SU-DHL-6 (cell line): Measurements from ENCODE around the gene RABL6.

Experiments
- H2AFZ ChIP-seq: fragments of 200-600 bp; sonication (generic); 2 replicates; pipeline ENCODE4 v1.6.1; 2014; ENCODE audit warnings: low read depth, mild to moderate bottlenecking, moderate library complexity, mixed read lengths, antibody characterized with exemption, low read length; ENCODE audit not compliant: severe bottlenecking
- H3F3A ChIP-seq: fragments of 200-600 bp; shearing (Covaris generic); 2 replicates; pipeline ENCODE4 v1.6.0; 2016; ENCODE audit warnings: antibody characterized with exemption, mild to moderate bottlenecking; ENCODE audit not compliant: insufficient read depth
- H3K27ac ChIP-seq: fragments of 200-600 bp; sonication (generic); 2 replicates; pipeline ENCODE4 v1.5.1; 2016; ENCODE audit warnings: low read depth, mild to moderate bottlenecking, low read length, moderate library complexity, mixed read lengths
- H3K27me3 ChIP-seq: fragments of 200-600 bp; sonication (generic), shearing (Covaris generic); 2 replicates; pipeline ENCODE4 v1.6.0; 2014; ENCODE audit warnings: mild to moderate bottlenecking, low read length
- H3K36me3 ChIP-seq: fragments of 200-600 bp; sonication (generic); 2 replicates; pipeline ENCODE4 v1.6.1; 2014; ENCODE audit warnings: mild to moderate bottlenecking, low read length, mixed read lengths
- H3K4me2 ChIP-seq: fragments of 300-600, 200-600 bp; shearing (Covaris generic), sonication (generic); 2 replicates; pipeline ENCODE4 v1.6.0; 2014; ENCODE audit warnings: low read length, low read depth, mild to moderate bottlenecking; ENCODE audit not compliant: poor library complexity, severe bottlenecking
- H3K4me3 ChIP-seq: fragments of 200-600 bp; sonication (generic); 2 replicates; pipeline ENCODE4 v1.5.1; 2014; ENCODE audit warnings: antibody characterized with exemption, low read length, mild to moderate bottlenecking, mixed read lengths; ENCODE audit not compliant: insufficient read depth, poor library complexity, severe bottlenecking
- H3K79me2 ChIP-seq: fragments of 200-600 bp; sonication (generic); 2 replicates; pipeline ENCODE4 v1.6.1; 2014; ENCODE audit warnings: mild to moderate bottlenecking, low read length, moderate library complexity; ENCODE audit not compliant: insufficient read depth
- H3K9ac ChIP-seq: fragments of 200-600 bp; sonication (generic); 2 replicates; pipeline ENCODE4 v1.7.0; 2014; ENCODE audit warnings: mild to moderate bottlenecking, low read length
- H3K9me2 ChIP-seq: fragments of 200-600 bp; sonication (generic); replicated peaks from 2 replicates; pipeline ENCODE4 v1.6.1; 2014; ENCODE audit warnings: low read length; ENCODE audit not compliant: insufficient read depth
- H3K9me3 ChIP-seq: fragments of 200-600 bp; sonication (generic); 2 replicates; pipeline ENCODE4 v1.6.1; 2014; ENCODE audit warnings: low read length, mixed read lengths; ENCODE audit not compliant: insufficient read depth
- H4K20me1 ChIP-seq: fragments of 200-600 bp; sonication (generic); 2 replicates; pipeline ENCODE4 v1.6.1; 2014; ENCODE audit warnings: low read depth, mild to moderate bottlenecking, antibody characterized with exemption, low read length, moderate library complexity, mixed read lengths
- CTCF ChIP-seq: fragments of 200-600 bp; sonication (generic); IDR thresholded peaks from one replicate; pipeline ENCODE4 v1.5.1; 2017; ENCODE audit warnings: antibody characterized with exemption, mild to moderate bottlenecking, low read length, moderate library complexity; ENCODE audit not compliant: insufficient read depth, poor library complexity, severe bottlenecking
- EZH2phosphoT487 ChIP-seq: fragments of 200-600 bp; sonication (generic), shearing (Covaris generic); conservative IDR thresholded peaks from 2 replicates; pipeline ENCODE4 v1.6.1; 2018; ENCODE audit warnings: mild to moderate bottlenecking, antibody characterized with exemption, low read length, moderate library complexity, mixed read lengths

The RABL6 gene

GRCh38 chr9:136820971-136821825 lies 13.4 kb downstream of the RABL6 start:
- H3K27me3 ChIP-seq: no peaks in the 10 kb centered on the region
- H3K9me3 ChIP-seq: no peaks in the 10 kb centered on the region
- peaks cover 35% of the 10 kb centered on the region for H3K79me2 ChIP-seq
- H4K20me1 ChIP-seq: 0 out of 2 replicates have a peak, but pooled peaks cover 3% of the 10 kb centered on the region
- no peak overlapping the region for H3K9ac ChIP-seq
- H3K36me3 ChIP-seq: no peaks in the 10 kb centered on the region; the same call in 1 of the 2 replicates
- H3K9me2 ChIP-seq: no peaks in the 10 kb centered on the region
- no peak overlapping the region for H3K4me3 ChIP-seq
- no peak overlapping the region for H2AFZ ChIP-seq
- no peaks in the 10 kb centered on the region; the same call in 1 of the 2 replicates for H3F3A ChIP-seq
- TF ChIP-seq EZH2phosphoT487 (no peak), CTCF (no peak)
- no peak overlapping the region for H3K27ac ChIP-seq
- H3K4me2 ChIP-seq: no peak overlapping the region

GRCh38 chr9:136821826-136822544 lies 14.2 kb downstream of the RABL6 start:
- 0 out of 2 replicates have a peak, but pooled peaks cover 3% of the 10 kb centered on the region for H4K20me1 ChIP-seq
- no peak overlapping the region for H3K4me2 ChIP-seq
- H3K9me2 ChIP-seq: no peaks in the 10 kb centered on the region
- no peaks in the 10 kb centered on the region for H3K27me3 ChIP-seq
- no peak for TF ChIP-seq EZH2phosphoT487
- no peak for TF ChIP-seq CTCF
- peaks cover 27% of the 10 kb centered on the region for H3K79me2 ChIP-seq
- H3K27ac ChIP-seq: no peak overlapping the region
- H3K9me3 ChIP-seq: no peaks in the 10 kb centered on the region
- no peak overlapping the region for H3K9ac ChIP-seq
- H2AFZ ChIP-seq: no peak overlapping the region
- no peaks in the 10 kb centered on the region; the same call in 1 of the 2 replicates for H3F3A ChIP-seq
- no peaks in the 10 kb centered on the region; the same call in 1 of the 2 replicates for H3K36me3 ChIP-seq
- no peak overlapping the region for H3K4me3 ChIP-seq

GRCh38 chr9:136823136-136824046 lies 15.6 kb downstream of the RABL6 start:
- H3K9me2 ChIP-seq: no peaks in the 10 kb centered on the region
- no peak overlapping the region for H3K27ac ChIP-seq
- H3K4me2 ChIP-seq: no peak overlapping the region
- H3F3A ChIP-seq: no peaks in the 10 kb centered on the region
- H2AFZ ChIP-seq: no peak overlapping the region
- H3K9me3 ChIP-seq: no peaks in the 10 kb centered on the region
- no peaks in the 10 kb centered on the region for H3K27me3 ChIP-seq
- H3K4me3 ChIP-seq: no peak overlapping the region
- H3K79me2 ChIP-seq: peaks cover 19% of the 10 kb centered on the region
- H4K20me1 ChIP-seq: 0 out of 2 replicates have a peak, but pooled peaks cover 3% of the 10 kb centered on the region
- H3K9ac ChIP-seq: no peak overlapping the region
- TF ChIP-seq CTCF (no peak), EZH2phosphoT487 (no peak)
- no peaks in the 10 kb centered on the region for H3K36me3 ChIP-seq
